Placental pericyte (primary cell): ENCODE data around the gene VWA3A. TPM values are rescaled to one million over a fixed set of nuclear protein-coding genes. Genes with fewer than 3 reads are reported as not detected.

Source experiments
- total RNA-seq: library from RNA; depleted of rRNA; stranded (reverse); fragments of >200 nt; gene quantifications from 2 replicates; pipeline ENCODE4 v1.2.3, GENCODE V29; 2012

Gene VWA3A, protein sequence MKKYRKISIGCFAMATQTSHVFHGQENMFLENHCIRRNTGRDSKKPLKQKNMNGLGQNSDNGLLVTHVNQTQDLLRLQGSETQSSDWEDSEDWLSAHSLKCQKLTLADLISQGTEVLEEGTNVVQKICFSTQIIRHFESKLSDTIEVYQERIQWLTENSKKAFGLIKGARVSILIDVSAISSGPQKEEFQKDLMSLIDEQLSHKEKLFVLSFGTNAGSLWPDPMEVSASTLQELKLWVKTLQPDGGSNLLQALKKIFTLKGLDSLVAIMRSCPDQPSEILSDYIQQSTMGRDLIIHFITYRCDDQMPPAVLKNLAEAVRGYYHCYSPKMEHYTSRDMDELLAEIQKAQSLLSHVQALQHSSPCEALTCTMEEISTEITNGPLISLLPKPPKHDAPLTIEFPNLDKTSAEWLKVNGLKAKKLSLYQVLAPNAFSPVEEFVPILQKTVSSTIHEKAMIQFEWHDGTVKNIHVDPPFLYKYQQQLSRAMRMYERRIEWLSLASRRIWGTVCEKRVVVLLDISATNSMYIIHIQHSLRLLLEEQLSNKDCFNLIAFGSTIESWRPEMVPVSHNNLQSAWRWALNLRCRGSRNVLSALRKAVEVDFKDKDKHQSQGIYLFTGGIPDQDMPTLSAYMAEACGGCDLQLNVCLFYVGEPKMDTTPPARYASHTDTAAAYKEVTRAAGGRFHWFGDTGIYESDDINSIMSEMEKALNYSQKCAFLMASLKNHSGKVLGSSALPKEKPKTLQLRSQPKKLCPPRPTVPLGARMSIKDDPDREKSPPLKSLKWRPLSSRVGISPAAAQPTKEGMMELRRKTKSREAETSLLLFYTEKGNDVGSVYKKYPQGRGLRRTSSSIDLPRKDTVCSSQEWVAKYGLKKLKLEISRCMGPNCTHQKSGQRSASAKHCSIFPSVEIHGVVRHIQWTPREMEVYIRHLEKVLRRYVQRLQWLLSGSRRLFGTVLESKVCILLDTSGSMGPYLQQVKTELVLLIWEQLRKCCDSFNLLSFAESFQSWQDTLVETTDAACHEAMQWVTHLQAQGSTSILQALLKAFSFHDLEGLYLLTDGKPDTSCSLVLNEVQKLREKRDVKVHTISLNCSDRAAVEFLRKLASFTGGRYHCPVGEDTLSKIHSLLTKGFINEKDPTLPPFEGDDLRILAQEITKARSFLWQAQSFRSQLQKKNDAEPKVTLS
- 0.14 TPM in 1 of 2 replicates, not detected in the other for total RNA-seq

DNA sequence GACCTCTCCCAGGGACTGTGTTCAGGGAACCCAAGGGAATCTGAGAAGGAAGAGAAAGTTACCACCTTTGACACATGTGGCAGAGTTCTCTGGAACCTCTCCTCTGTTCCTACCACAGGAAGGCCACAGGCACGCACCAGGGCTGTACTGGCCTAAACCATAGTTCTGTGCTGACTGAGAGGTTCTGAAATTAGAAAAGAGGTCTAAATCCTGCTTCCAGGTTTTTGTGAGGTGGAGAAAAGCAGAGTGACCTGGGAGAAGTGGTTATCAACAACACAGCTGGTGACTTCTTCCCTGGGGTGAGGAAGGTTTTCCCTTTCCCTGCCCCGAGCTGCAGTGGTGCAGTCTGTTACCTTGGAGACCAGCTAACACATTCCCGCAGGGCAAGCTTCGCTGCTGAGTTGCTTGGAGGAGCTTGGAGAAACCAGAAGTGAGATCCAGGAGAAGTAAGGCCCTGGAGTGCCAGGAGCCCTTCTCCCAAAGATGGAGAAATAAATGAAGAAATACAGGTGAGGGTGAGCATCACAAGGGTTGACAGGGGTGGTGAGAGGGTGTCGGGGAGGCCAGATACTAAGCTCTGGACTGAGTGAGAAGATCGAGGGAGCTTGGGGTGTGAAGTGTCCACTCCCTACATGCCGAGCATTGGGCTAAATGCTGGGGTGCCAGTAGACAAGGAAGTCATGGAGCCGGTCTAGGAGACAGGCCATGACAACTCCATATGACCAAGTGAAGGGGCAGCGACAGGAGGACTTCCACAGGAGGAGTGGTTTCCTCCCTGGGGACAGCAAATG, at the start of gene VWA3A:
VWA3A (plus strand) TSS at position 399 of the 791 bp plus-strand sequence; CDS start at position 496, 97 bp downstream.

GRCh38 chr16:22161999-22162655, 69.8 kb downstream of the VWA3A start, which contains the start of gene SDR42E2:
SDR42E2 (plus strand) TSS chr16:22162506; CDS start chr16:22165583, 3,077 bp downstream.

DNA sequence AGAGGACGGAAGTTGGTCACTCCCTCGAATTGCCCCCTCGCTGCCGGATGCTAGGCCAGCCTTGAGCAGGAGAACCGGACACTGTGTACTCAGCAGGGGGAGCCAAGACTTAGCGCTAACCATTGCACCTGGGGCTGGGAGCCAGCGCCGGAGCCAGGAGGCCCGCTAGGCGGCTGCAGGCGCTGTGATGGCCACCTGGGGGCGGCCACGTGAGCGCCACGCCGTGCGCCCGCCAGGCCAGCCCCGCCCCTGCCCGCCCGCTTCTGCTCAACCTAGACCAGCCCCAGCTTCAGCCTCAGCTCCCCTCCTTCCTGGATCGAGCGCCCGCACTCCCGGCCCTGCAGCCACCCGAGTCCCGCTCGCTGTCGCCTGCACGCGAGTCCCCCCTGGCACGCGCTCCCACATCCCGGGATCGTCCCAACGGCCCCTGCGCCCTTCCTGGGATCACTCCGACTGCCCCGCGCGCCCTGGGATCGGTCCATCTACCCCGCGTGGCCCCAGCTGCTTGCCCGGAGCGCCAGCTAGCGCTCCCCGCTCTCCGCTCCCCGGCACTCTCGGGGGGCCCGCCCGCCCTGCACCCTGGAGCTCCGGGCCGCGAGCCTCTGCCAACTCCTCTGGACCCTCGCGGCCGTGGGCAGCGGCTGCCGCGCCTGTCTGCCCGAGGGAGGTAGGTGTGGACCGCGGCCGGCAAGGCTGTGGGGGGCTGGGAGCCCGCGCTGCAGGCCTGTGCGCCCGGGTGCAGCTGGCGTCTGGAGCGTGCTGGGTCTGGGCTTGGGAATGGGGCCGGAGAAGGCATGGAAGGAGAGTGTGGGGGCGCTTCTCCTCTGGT, 113.9 kb downstream of the VWA3A start, which contains the start of gene EEF2K:
EEF2K (plus strand) TSS at position 266 of the 829 bp plus-strand sequence. CDS start 19,452 bp downstream, outside the sequence.

Other genes starting within 250 kb of the VWA3A start
- 22.1 and 42.9 TPM in 2 replicates for gene NPIPB4, start 234.8 kb upstream of the VWA3A start, total RNA-seq
- 129 and 197 TPM in 2 replicates for gene UQCRC2, start 139.2 kb upstream of the VWA3A start, total RNA-seq
- not detected in 2 replicates for gene PDZD9, start 91.4 kb upstream of the VWA3A start, total RNA-seq
- gene MOSMO, start 84.4 kb upstream of the VWA3A start, total RNA-seq = 13.6 and 35.1 TPM in 2 replicates
- gene SDR42E2, start 70.0 kb downstream of the VWA3A start, total RNA-seq = under 0.01 TPM in 1 of 2 replicates, not detected in the other
- 19.5 and 30.1 TPM in 2 replicates for gene EEF2K, start 113.7 kb downstream of the VWA3A start, total RNA-seq
- gene POLR3E, start 204.9 kb downstream of the VWA3A start, total RNA-seq = 45.2 and 78.6 TPM in 2 replicates